ENCODE data around the gene MBTD1. TPM values are rescaled to one million over a fixed set of nuclear protein-coding genes. Genes with fewer than 3 reads are reported as not detected.

MBTD1 gene
- total and polyA plus RNA-seq, 2 of the 8 experiments (the other 6 are each of a cell fraction or from before 2014, with no cell fraction given): 20.3 to 51.4 TPM

DNA sequence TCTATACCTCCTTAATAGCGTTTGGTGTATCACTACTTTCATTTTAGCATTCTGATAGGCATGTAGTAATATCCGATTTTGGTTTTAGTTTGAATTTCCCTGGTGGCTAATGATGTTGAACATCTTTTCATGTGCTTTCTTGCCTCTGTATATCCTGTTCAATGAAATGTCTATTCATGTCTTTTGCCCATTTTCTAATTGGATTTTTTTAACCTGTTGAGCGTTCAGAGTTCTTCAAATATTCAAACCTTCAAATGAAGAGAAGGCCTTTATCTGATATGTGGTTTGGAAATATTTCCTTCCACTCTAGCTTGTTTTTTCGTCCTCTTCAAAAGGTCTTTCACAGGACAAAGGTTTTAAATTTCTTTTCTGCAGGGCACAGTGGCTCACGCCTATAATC, 108.9 kb downstream of the MBTD1 start:
- Histone ChIP-seq H2BK15ac (ENCODE audit: low read length) (no peak overlapping the region), H4K20me1 (replicated peaks in 1 of 2; ENCODE audit: control insufficient read depth in 1 of 2, insufficient read depth in 2 of 2, low read length in 2 of 2) (no peaks in the 10 kb centered on the region), H3K4me2 (ENCODE audit: insufficient read depth in 1 of 2, low read depth in 2 of 2, low read length in 2 of 2) (no peak overlapping the region), H3K4me1 (replicated peaks in 1 of 4; ENCODE audit: control insufficient read depth in 3 of 4, insufficient read depth in 4 of 4, low read length in 3 of 4) (peaks cover 0 to 2% (median 0%) of the 10 kb centered on the region in 4 experiments; a peak in 3 of 7 replicates), H2BK20ac (ENCODE audit: low read length) (no peak overlapping the region), H2BK12ac (ENCODE audit: low read depth, low read length) (no peak overlapping the region), H3K56ac (replicated peaks; ENCODE audit: insufficient read length, low read depth, low read length) (no peak overlapping the region), H3K18ac (ENCODE audit: extremely low read depth, low read length) (no peak overlapping the region), H4K5ac (ENCODE audit: insufficient read length, low read depth, low read length) (no peak overlapping the region), H2BK120ac (replicated peaks; ENCODE audit: low read depth, low read length) (no peak overlapping the region), H3K79me1 (ENCODE audit: low read depth, low read length) (peaks cover 9% of the 10 kb centered on the region; the same call in 1 of the 2 replicates), H2AK5ac (ENCODE audit: low read depth, low read length) (no peak overlapping the region), H2BK5ac (ENCODE audit: low read depth, low read length) (no peak overlapping the region), H4K91ac (replicated peaks; ENCODE audit: insufficient read length, low read length) (no peak overlapping the region), H3K27me3 (replicated peaks in 1 of 4; ENCODE audit: control insufficient read depth in 3 of 4, extremely low read depth in 1 of 4, insufficient read depth in 3 of 4, low read length in 3 of 4) (no peaks in the 10 kb centered on the region), H3K79me2 (ENCODE audit: control insufficient read depth in 1 of 2, insufficient read depth in 2 of 2, low read length in 2 of 2) (peaks cover 10 to 24% of the 10 kb centered on the region in 2 experiments), H3K14ac (ENCODE audit: insufficient read length) (no peak overlapping the region), H3K27ac (ENCODE audit: low read depth, low read length) (no peak overlapping the region), H3K9ac (replicated peaks in 1 of 4; ENCODE audit: extremely low read depth in 1 of 4, low read depth in 3 of 4, low read length in 3 of 4) (no peak overlapping the region), H3K4ac (replicated peaks; ENCODE audit: insufficient read length, low read depth, low read length) (no peak overlapping the region), H3K4me3 (ENCODE audit: extremely low read depth in 1 of 4, insufficient read depth in 2 of 4, low read depth in 3 of 4, low read length in 4 of 4) (no peak overlapping the region), H3K23me2 (ENCODE audit: low read depth, low read length) (peaks cover 5% of the 10 kb centered on the region), H3K36me3 (ENCODE audit: control insufficient read depth in 2 of 4, insufficient read depth in 4 of 4, low read length in 3 of 4) (peaks cover 0 to 6% (median 4%) of the 10 kb centered on the region in 4 experiments; a peak in 4 of 8 replicates), H2AFZ (ENCODE audit: low read length) (no peak overlapping the region), H4K8ac (ENCODE audit: extremely low read depth, insufficient read depth, low read length) (no peak overlapping the region), H3K9me3 (ENCODE audit: insufficient read depth in 2 of 2, low read depth in 1 of 2, low read length in 1 of 2) (no peaks in the 10 kb centered on the region), H3K23ac (ENCODE audit: insufficient read length) (no peak overlapping the region)
- ChIA-PET CTCF (ENCODE audit: partially characterized antibody) (interaction anchor here (1.0 to 2.0 kb wide), 2 partner anchors 15 to 150 kb away, joined by 3 to 6 read pairs; no protein-coding TSS in a partner anchor), POLR2A (ENCODE audit: partially characterized antibody) (interaction anchor here (6.1 kb wide), 1 partner anchor 13 kb away, joined by 82 read pairs; the partner anchor contains the start of gene NME2)
- FAIRE-seq (no peak), DNase-seq (ENCODE audit: low read depth in 1 of 2, low spot score in 2 of 2) (no peak)
- WGBS, 2 experiments (ENCODE audit: extremely low coverage in 1 of 2, insufficient coverage in 1 of 2, insufficient read length in 1 of 2, insufficient replicate concordance in 2 of 2, low coverage in 1 of 2, low lambda C conversion rate in 2 of 2, missing lambda C conversion rate in 1 of 2): 89% methylated on average over 5 of the region's 5 CpGs; no CpG with 5 or more reads in 1 of the 2 experiments
- TF ChIP-seq CHD2 (IDR thresholded peaks at IDR 0.05; ENCODE audit: low read length): no peak
- no peak for TF ChIP-seq SP1 (IDR thresholded peaks at IDR 0.05; ENCODE audit: low read depth, low read length)
- TF ChIP-seq RBBP5 (IDR thresholded peaks at IDR 0.05; ENCODE audit: borderline replicate concordance, low read depth, low read length): no peak
- TF ChIP-seq CHD1 (IDR thresholded peaks at IDR 0.05; ENCODE audit: low read depth, low read length): no peak
- no peak for TF ChIP-seq POLR2AphosphoS5 (IDR thresholded peaks at IDR 0.05; ENCODE audit: low read depth, low read length)
- no peak for TF ChIP-seq RAD21 (IDR thresholded peaks at IDR 0.05 in 1 of 2, conservative IDR thresholded peaks at IDR 0.05 in 1 of 2; ENCODE audit: low read depth in 2 of 2, low read length in 2 of 2)
- no peak for TF ChIP-seq SUZ12 (IDR thresholded peaks at IDR 0.05; ENCODE audit: low read length)
- no peak for TF ChIP-seq TAF7 (optimal IDR thresholded peaks at IDR 0.05; ENCODE audit: borderline replicate concordance, low read depth, low read length)
- no peak for TF ChIP-seq KDM1A (IDR thresholded peaks at IDR 0.05; ENCODE audit: borderline replicate concordance, low read length)
- TF ChIP-seq POU5F1 (IDR thresholded peaks at IDR 0.05; ENCODE audit: low read depth, low read length): no peak
- TF ChIP-seq SRF (IDR thresholded peaks at IDR 0.05; ENCODE audit: low read depth, low read length): no peak
- no peak for TF ChIP-seq RNF2 (IDR thresholded peaks at IDR 0.05; ENCODE audit: borderline replicate concordance, low read depth, low read length, missing control alignments, poor library complexity, severe bottlenecking)
- TF ChIP-seq HDAC6 (IDR thresholded peaks at IDR 0.05; ENCODE audit: low read depth, low read length): no peak
- no peak for TF ChIP-seq CBX5 (IDR thresholded peaks at IDR 0.05; ENCODE audit: low read depth, low read length)
